Posterior vena cava (tissue), 2 donors: ENCODE data around the gene PPP1R9B. TPM values are rescaled to one million over a fixed set of nuclear protein-coding genes. Genes with fewer than 3 reads are reported as not detected.

Source experiments
- DNase-seq: peaks from one replicate; pipeline ENCODE4 v3.0.0-alpha.2; 2020; ENCODE audit warnings: low spot score
- intact Hi-C, 2 donors: fragments of 100-400 bp; cut with DNase I; formaldehyde crosslinking; loops; one replicate each; pipeline versions ENCODE4 v1.14.1 to v1.14.2; 2022 to 2023
- total RNA-seq, 2 donors: library from RNA; stranded (reverse); fragmentation: NEBNext Ultra II Directional; extraction: Animal tissue kit (Norgen Biotek cat#: 25700); gene quantifications; one replicate each; pipeline ENCODE4 v1.2.1, GENCODE V29; 2021
- donor health status: DM: yes; HTN: yes; CAD: no.
- donor health status: DM: yes; HTN: yes; CAD: no.

The PPP1R9B gene
- total RNA-seq, 2 donors from 2014 or later, result 51.4 to 53.7 TPM

DNA sequence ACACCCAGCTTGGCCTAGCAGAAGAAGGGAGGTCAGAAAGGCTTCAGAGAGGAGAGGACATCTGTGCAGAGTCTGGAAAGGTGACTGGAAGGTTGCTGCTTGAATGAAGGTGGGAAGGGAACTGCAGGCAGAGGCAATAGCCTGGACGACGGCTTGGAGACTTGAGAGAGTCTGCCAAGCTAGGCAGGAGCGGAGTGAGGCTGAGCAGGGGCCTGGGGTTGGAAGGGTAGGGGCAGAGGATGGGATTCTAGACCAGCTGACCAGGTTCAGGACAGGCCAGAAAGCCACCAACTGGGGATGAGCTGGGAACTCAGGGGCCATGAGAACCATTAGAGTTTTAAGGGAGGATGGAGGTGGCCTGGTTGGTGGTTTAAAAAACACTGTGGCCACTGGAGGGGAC, 15.0 kb upstream of the PPP1R9B start:
- intact Hi-C loops, result loop anchor here in 1 of 2 donors (10.0 kb wide), 1 partner anchor 51 kb away; no protein-coding TSS in a partner anchor
- DNase-seq, result no peak

DNA sequence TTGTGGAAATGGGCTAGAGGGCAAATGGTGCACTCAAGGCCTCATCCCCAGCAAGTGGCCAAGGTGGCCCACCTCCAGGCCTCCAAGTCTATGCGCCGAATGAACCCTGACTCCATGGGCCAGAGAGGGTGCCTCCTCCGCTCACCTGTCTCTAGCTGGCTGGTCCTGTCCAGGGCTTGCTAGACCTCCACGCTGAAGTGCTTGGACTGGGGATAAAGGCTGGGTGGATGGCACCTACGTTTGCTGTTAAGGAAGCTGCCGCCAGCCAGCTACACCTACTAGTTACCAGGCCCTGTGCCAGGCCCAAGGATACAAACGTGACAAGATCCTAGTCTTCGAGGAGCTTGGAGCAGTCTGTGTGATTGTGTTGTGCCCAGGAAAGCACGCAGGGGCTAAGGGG, 14.6 kb upstream of the PPP1R9B start:
- DNase-seq, result no peak
- intact Hi-C loops, result loop anchor here in 1 of 2 donors (10.0 kb wide), 1 partner anchor 50 kb away; no protein-coding TSS in a partner anchor

DNA sequence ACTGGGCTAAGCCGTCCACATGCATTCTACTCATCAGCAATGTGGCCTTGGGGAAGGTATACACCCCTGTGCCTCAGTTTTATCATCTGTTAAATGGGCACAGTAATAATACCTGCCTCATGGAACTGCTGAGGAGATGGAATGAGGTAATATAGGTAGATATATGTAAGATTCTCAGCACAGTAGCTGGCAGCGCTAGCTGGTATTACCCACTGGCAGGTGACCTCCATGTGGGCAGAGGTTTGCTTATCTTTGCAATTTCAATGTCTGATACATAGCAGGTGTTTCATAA, 14.2 kb upstream of the PPP1R9B start:
- intact Hi-C loops, result loop anchor here in 1 of 2 donors (10.0 kb wide), 1 partner anchor 50 kb away; no protein-coding TSS in a partner anchor
- no peak for DNase-seq

DNA sequence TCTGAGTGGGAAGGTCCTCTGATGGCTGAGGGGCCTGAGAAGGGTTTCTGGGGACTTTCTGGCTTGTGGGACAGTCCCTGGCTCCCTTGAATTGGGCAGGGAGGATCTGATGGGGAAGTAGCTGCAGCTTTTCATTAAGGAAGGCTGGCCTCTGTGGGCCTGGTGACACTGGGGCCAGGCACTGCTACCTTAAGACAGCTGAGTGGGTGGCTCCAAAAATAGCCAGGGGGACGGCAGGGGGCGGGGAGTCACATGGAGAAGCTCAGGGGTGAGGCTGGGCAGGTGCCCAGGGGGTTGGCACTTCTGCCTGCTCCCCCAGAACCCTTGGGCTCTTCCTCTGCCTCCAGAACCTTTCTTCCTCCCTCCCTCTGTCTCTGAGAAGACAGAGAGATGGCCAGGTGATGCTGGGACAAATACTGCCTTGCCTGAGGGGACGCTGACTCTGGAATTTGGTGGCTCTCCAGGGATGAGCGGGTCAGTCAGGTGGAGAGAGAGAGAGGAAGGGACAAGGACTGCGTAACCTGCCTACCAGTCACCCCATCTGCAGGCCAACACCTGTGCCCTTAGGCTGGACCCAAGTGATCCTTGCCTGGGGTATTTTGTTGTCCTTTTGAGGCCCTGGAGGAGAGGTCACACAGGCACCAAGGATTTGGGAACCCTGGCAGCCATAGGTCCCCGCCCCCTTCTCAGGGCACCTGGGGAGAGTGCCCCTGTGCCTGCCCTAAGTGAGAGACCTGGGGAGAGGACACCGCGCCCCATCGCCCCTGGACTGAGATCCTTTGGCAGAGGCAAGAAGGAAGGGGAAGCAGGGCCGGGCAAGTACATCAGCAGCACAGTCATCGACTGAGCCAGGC, 13.6 kb upstream of the PPP1R9B start:
- intact Hi-C loops, result loop anchor here in 1 of 2 donors (10.0 kb wide), 1 partner anchor 49 kb away; no protein-coding TSS in a partner anchor
- no peak for DNase-seq

DNA sequence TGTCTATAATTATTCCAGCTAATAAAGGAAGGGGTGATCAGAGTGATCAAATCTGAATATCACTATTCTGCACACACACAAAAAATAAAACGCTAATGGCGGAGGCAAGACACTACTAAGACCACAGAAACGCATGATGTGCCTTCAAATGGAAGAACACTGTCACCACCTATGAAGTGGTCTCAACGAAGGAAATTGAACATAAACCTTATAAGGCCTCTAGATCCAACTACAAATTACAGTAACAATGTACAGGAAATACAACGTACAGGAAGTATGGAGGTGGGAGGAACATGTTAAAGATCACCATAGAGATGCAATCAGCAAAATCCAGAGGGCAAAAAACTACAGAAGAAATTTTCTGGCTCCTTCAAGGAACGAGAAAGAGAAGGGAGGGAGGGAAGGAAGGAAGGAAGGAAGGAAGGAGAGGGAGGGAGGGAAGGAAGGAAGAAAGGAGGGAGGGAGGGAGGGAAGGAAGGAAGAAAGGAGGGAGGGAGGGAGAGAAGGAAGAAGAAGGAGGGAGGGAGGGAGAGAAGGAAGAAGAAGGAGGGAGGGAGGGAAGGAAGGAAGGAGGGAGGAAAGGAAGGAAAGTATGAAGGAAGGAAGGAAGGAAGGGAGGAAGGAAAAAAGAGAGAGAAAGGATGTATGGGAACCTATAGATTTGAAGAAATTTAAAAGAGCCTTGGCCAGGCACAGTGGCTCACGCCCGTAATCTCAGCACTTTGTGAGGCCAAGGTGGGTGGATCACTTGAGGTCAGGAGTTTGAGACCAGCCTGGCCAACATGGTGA, 12.2 kb upstream of the PPP1R9B start:
- intact Hi-C loops, result loop anchor here in 1 of 2 donors (10.0 kb wide), 1 partner anchor 48 kb away; no protein-coding TSS in a partner anchor
- no peak for DNase-seq

DNA sequence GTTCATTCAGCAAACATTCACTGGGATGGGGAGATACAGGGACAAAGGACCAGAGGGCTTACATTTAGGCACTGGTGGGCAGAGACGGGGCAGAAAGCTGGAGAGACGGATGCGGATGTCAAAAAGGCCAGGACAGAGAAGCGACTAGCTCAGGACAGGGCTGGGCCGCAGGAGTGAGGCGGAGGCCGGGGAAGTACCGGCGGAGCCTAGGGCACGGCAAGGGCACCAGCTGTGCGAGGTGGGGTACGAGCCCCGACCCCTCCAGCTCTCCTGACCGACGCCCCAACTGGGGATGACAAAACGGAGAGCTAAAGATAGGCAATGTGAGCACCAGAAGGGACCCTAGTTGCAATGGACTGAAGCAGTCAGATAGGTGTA, 11.4 kb upstream of the PPP1R9B start:
- DNase-seq, result no peak
- intact Hi-C loops, result loop anchor here in 1 of 2 donors (10.0 kb wide), 1 partner anchor 47 kb away; no protein-coding TSS in a partner anchor

DNA sequence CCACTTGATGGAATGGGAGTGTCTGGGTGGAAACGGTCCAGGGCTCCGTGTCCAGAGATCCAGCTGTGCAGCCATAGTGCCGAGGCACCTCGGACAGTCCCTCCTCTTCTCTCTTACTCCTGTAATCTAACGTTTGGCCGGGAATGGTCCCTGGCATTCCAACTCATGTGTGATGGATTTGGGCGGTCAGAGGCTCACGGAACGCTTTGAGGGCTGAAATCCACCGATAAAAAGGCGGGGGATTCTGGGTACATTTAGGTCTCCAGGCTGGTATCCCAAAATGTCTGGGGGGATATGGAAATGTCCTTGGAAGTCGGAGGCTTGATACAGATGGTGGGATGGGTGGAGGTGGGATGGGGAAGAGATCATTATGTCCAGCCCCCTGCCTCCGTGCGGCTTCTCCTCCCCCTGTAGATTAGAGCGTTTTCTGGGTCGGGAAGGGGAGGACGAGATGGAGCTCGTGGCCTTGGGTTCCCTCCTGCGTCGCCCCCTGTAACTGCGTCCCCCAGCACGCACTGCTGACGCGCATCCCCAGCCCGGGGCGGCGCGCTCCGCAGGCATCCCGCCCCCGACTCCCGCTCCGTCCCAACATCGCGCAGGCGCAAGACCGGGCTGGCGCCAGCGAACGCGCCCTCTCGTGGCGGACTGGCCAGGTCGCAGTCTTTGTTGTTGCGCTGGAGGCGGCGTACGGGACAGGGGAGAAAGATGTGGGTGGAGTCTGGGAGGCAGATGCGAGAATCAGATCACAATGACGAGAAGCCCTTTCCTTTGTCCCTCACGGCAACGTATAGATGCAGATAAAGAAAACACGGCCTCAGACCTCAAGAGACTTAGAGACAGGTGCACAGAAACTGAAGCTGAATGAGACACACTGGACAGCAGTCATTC, 10.8 kb upstream of the PPP1R9B start:
- intact Hi-C loops, result loop anchor here in 1 of 2 donors (10.0 kb wide), 1 partner anchor 46 kb away; no protein-coding TSS in a partner anchor

DNA sequence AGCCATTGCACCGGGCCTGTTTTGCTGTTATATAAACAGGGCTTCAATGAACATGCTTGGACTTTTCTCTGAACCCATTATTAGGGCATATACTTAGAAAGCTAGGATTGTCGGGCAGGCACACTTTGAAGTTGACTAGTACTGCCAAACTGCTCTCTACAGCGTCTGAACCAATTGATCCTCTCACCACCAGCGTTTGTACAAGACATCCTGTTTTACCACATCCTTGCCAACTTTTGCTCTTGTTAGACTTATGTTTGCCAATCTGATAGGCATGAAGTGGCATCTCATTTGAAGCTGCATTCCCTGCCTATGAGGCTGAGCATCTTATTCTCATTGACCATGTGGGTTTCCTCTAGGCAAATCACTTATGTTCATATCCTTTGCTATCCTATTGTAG, 7.4 kb upstream of the PPP1R9B start:
- DNase-seq, result no peak
- intact Hi-C loops, result no loop called here

More for the DNA sequence above, 10.8 kb upstream of the PPP1R9B start:
- peak; percentile 97 for DNase-seq

DNA sequence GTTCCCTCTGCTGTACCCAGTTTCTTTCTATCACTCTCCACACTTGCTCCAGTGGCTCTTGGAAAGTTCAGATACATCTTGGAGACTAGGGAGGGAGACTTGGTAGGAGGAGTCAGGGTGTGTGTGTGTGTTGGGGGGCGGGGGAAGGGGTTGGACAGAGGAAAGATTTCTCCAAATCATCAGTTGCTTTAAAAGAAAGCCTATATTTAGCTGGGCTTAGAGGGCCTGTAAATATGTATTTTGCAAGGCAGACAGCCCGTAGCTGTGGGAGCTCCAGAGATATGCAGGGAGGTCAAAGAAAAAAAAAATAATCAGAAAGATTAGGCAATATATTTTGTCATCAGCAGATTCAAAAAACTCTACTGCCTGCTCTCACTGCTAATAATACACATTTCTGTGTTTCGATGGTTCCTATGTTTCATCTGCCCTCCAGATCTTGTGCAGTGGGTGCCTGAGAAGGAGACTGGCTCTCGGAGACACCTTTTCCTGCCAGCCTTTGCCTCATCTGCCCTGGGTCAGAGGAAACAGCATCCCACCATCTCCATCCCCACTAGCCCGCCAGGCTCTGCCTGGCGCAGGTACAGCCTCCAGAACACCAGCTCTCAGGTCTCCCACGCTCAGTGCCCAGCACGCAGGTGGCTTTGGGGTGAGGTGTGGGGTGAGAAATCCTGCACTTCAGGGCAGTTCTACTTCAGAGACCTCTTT, 4.8 kb upstream of the PPP1R9B start:
- intact Hi-C loops, result no loop called here
- no peak for DNase-seq

DNA sequence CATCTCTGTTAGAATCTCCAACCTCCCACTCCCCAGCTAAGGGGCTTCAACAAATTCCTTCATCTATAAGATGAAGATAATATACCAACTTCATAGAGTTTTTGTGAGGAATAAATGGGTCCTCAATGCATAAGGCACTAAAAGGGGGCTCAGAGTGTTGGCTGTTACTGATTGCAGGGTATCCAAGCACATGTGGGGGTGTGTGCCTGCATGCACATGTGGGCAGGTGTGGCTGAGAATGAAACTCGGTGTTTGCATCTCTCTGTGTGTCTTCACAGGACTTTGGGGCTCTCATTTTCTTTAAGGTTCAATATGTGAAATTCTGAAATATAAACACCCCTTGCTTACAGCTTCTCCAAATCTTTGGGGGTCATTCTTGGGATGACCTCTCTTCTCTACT, 4.1 kb upstream of the PPP1R9B start:
- intact Hi-C loops, result no loop called here
- DNase-seq, result no peak

DNA sequence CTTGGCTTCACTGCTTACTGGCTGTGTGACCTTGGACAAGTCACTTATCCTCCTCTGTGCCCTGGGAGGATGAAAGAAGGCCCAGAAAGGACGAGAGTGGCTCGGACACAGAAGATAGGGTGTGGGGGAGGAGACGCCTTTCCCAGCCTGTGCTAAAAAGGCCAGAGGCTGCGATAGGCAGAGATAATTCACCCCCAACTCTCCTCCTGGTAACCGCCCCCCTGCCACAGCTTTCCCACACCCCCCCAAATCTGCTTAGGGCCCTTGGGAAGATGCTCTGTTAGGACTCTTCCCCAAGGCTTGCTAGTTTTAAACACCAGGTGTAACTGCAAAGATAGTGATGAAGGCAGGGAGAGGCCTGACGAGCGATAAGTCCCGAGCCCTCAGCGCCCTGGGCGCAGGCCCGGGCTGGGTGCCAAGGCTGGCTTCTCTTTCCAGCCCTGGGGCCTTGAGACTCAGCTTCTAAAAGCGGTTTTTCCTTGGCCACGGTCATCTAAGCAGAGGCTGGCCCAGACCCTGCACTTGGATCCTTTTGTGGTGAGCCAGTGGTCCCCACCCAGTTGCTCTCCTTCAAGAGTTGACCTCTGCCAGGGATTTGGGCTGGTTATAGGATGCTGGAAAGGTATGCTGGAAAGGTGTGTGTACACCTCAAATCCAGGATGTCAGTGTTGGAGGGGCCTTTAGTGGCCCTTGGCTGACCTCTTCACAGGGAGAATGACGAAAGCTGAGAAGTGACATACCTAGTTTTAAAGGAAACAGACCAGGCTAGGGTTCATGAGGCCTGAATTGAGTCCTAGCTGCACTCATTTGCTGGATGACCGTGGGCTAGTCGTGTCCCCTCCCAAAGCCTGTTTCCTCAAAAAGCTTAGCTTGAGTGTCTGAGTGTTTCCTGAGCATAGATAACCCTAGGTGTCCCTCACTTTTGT, 3.4 kb upstream of the PPP1R9B start:
- intact Hi-C loops, result no loop called here

DNA sequence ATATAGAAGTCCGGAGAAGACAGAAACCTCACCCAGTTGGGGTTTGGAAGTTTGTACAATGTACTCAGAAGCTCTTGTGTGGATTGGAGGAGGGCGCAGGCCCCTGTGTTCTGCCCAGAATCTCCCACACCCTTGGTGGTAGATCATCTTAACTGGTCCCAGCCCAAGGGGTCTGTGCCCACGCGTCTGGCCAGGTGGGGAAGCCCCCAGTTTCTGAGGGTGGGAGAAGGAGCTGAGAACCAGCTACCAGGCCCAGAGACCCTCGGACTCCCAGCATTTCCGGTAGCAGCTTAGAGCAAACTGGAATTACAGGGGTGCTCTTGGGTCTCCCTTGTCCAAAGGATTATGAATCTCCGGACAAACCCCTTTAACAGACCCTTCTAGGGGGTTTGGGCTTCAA, 2.3 kb upstream of the PPP1R9B start:
- DNase-seq, result no peak
- intact Hi-C loops, result no loop called here

More for the DNA sequence above, 3.4 kb upstream of the PPP1R9B start:
- DNase-seq, result peak; percentile 90

DNA sequence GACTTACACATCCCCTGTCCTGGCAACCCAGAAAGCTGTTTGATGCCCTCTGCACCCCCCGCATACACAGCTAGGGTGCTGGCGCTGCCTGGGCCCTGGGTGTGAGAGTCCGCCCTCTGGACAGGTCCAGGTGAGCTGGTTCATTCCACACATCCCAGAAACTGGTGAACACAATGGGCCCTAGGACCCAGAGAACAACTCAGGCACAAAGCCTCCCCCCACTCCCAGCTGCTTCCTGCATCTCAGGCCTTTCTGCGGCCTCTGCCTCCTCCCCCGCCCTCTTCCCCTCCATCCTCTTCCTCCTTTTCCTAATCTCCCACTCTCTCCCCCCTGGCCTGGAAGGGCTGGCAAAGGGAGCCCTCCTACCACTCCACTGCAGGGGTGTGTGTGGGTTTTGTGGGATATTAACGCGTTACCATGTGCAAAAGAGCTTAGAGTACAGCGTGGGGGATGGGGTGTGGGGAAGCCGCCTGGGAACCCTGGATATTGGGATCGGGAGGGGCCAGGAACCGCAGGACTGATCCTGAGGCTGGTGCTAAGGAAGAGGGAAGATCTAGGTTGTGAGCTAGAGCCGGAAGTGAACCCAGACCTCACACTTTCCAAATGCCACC, 1.6 kb upstream of the PPP1R9B start:
- intact Hi-C loops, result no loop called here

DNA sequence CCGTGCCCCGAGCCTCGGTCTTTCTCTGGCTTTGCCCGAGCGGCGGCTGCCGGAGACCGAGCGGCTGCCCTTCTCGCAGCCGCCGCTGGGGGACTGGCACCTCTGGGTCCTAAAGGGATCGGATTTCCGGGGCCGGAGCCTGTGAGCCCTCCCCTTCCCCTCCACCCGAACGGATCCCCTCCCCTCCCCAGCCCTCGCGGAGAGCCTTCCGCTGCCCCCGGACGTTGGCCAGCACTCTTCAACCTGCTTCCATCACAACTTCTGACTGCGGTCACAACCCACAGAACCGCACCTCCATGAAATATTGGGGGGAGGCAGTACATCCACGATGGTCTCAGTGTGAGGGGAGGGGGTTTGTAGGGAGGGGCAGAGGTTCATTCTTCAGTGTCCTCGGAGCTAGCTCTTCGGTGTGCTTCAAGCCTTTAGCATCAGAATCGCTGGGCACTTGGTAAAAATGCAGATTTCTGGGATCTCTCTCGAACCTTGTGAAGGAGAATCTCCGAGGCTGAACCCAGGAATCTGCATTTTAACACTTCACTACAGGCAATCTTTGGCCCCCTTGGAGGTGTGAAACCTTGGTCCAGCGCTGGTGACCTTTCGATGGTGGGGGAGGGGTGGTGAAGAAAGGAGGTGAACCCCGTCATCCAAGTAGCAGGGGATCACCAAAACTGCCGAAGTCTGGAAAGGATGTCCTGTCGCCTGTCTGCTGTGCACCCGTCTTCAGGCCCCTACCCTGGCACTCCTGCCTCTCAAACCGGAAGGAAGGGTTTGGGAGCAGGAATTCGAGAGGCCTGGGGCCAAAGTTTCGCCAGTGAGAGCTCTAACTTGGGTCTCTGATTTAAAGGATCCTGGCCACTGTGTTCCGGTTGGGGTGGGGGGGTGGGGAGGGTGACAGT, 812 bp upstream of the PPP1R9B start:
- intact Hi-C loops, result no loop called here
- DNase-seq, result peak; percentile 97

More for the DNA sequence above, 1.6 kb upstream of the PPP1R9B start:
- peak; percentile 91 for DNase-seq

DNA sequence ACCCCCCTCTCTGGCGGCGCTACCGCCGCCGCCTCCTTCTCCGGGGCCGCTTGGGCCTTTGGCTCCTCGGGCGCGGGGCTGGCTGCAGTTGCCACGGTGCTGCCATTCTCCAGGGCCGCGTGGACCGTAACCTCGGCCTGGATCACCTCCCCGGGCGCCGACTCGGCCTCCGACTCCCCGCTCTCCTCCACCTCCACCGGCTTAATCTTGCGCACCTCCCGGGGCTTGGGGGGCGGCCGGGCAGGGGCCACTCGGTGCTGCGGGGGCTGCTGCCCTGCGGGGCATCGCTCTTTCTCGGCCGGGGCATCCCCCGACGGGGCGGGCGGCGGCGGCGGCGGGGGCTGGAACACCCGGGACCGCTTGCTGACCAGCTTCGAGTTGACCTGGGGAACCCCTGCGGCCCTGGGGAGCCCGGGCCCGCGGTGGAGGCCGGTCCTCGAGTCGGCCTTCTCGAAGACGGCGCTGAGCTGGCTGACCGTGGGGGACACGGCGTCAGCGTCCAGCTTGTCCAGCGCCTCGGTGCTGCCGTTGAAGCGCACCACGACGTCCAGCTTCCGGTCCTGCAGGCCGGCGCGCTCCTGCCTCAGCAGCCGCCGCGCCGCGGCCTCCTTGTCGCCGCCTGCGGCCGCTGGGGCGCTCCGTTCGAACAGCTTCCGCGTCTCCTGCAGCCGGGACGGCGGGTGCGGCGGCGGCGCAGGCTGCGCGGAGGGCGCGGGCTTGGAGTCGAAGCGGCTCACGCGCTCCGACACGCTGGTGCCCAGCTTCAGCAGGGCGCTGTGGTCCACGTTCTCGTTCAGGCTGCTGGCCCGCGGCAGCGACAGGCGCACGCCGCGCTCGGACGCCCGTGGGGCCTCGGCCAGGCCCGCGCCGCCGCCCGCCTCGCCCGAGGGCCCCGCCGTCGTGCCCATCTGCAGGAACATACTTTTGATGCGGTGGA, 792 bp downstream of the PPP1R9B start:
- DNase-seq, result peak; percentile 90
- intact Hi-C loops, result loop anchor here in 1 of 2 donors (1.0 kb wide), 1 partner anchor 50 kb away; no protein-coding TSS in a partner anchor
